HEK293 (cell line): ENCODE measurements around the gene CDC20.
A peak's percentile ranks its signal among the peaks of the same experiment; 100 is the strongest.

Source experiments
- CTCF ChIA-PET: fragments of 350-600 bp; formaldehyde crosslinking; extraction: SDS; loops from one replicate; lab custom pipeline; 2021; ENCODE audit warnings: antibody characterized with exemption; lab: Yijun Ruan, JAX
- POLR2A ChIA-PET: fragments of 300-600 bp; formaldehyde crosslinking; extraction: SDS; loops from one replicate; lab custom pipeline; 2020; ENCODE audit warnings: antibody characterized with exemption, inconsistent platforms; lab: Yijun Ruan, JAX
- H3K27ac ChIP-seq: fragments of 200-500 bp; sonication (Bioruptor generic); 2 replicates; pipeline ENCODE4 v1.5.1; 2014; ENCODE audit warnings: low read depth, low read length, control low read depth, inconsistent platforms; ENCODE audit errors: extremely low read depth
- H3K36me3 ChIP-seq, 2 experiments: fragments of 200-500 bp in 1 of 2; sonication (Bioruptor generic) in 1 of 2; 1 replicate in 1 of 2; 2 replicates in 1 of 2; pipeline ENCODE4 v1.5.1; 2014 to 2017; ENCODE audit warnings: inconsistent platforms in 2 of 2, low read length in 2 of 2; ENCODE audit not compliant: control insufficient read depth in 2 of 2, insufficient read depth in 1 of 2
- H3K4me1 ChIP-seq: fragments of 200-500 bp; sonication (Bioruptor generic); 2 replicates; pipeline ENCODE4 v1.5.1; 2014; ENCODE audit warnings: mild to moderate bottlenecking, low read length, inconsistent platforms; ENCODE audit not compliant: control insufficient read depth, insufficient read depth
- H3K4me3 ChIP-seq: 2 replicates; pipeline ENCODE4 v1.5.1; 2011; ENCODE audit warnings: low read depth, mild to moderate bottlenecking, control low read depth, low read length, moderate library complexity
- H3K9me3 ChIP-seq: fragments of 200-500 bp; sonication (Bioruptor generic); 2 replicates; pipeline ENCODE4 v1.5.1; 2014; ENCODE audit warnings: low read depth, low read length, inconsistent platforms; ENCODE audit not compliant: control insufficient read depth, insufficient read depth
- MYNN ChIP-seq: fragments of 450-650 bp; formaldehyde crosslinking; IDR thresholded peaks from 2 replicates; pipeline ENCODE4 v1.5.1; 2016; ENCODE audit warnings: missing biosample characterization, missing genetic modification characterization, borderline replicate concordance
- TRIM28 ChIP-seq: IDR thresholded peaks from 2 replicates; pipeline ENCODE4 v1.6.1; 2011; ENCODE audit warnings: low read length, control low read depth, borderline replicate concordance
- ZBTB1 ChIP-seq: fragments of 450-650 bp; formaldehyde crosslinking; IDR thresholded peaks from 2 replicates; pipeline ENCODE4 v1.5.1; 2016; ENCODE audit warnings: missing biosample characterization, missing genetic modification characterization
- ZBTB6 ChIP-seq: fragments of 450-650 bp; formaldehyde crosslinking; IDR thresholded peaks from 2 replicates; pipeline ENCODE4 v1.5.1; 2017; ENCODE audit warnings: missing biosample characterization, missing genetic modification characterization
- ZEB2 ChIP-seq: fragments of 450-650 bp; formaldehyde crosslinking; IDR thresholded peaks from 2 replicates; pipeline ENCODE4 v1.5.1; 2016; ENCODE audit warnings: missing biosample characterization, missing genetic modification characterization
- ZFP69B ChIP-seq: fragments of 450-650 bp; formaldehyde crosslinking; IDR thresholded peaks from 2 replicates; pipeline ENCODE4 v1.5.1; 2016; ENCODE audit warnings: missing biosample characterization, missing genetic modification characterization
- ZNF121 ChIP-seq: fragments of 450-650 bp; formaldehyde crosslinking; IDR thresholded peaks from 2 replicates; pipeline ENCODE4 v1.5.1; 2016; ENCODE audit warnings: missing biosample characterization, missing genetic modification characterization
- ZNF148 ChIP-seq: fragments of 450-650 bp; formaldehyde crosslinking; IDR thresholded peaks from 2 replicates; pipeline ENCODE4 v1.5.0; 2017; ENCODE audit warnings: missing biosample characterization, missing genetic modification characterization, borderline replicate concordance
- ZNF223 ChIP-seq: fragments of 450-650 bp; formaldehyde crosslinking; IDR thresholded peaks from 2 replicates; pipeline ENCODE4 v1.5.1; 2016; ENCODE audit warnings: missing biosample characterization, missing genetic modification characterization
- ZNF24 ChIP-seq: fragments of 450-650 bp; formaldehyde crosslinking; IDR thresholded peaks from 2 replicates; pipeline ENCODE4 v1.5.1; 2016; ENCODE audit warnings: missing biosample characterization, missing genetic modification characterization
- ZNF26 ChIP-seq: fragments of 450-650 bp; formaldehyde crosslinking; IDR thresholded peaks from 2 replicates; pipeline ENCODE4 v1.5.1; 2016; ENCODE audit warnings: missing biosample characterization, missing genetic modification characterization
- ZNF335 ChIP-seq: fragments of 450-650 bp; formaldehyde crosslinking; conservative IDR thresholded peaks from 2 replicates; pipeline ENCODE4 v1.5.1; 2016; ENCODE audit warnings: missing biosample characterization, missing genetic modification characterization
- ZNF354C ChIP-seq: fragments of 450-650 bp; formaldehyde crosslinking; IDR thresholded peaks from 2 replicates; pipeline ENCODE4 v1.5.1; 2016; ENCODE audit warnings: missing biosample characterization, missing genetic modification characterization, low read depth, borderline replicate concordance
- ZNF423 ChIP-seq: fragments of 450-650 bp; formaldehyde crosslinking; IDR thresholded peaks from 2 replicates; pipeline ENCODE4 v1.5.1; 2016; ENCODE audit warnings: missing biosample characterization, missing genetic modification characterization
- ZNF544 ChIP-seq: fragments of 450-650 bp; formaldehyde crosslinking; IDR thresholded peaks from 2 replicates; pipeline ENCODE4 v1.5.0; 2017; ENCODE audit warnings: missing biosample characterization, missing genetic modification characterization
- ZNF548 ChIP-seq: fragments of 450-650 bp; formaldehyde crosslinking; IDR thresholded peaks from 2 replicates; pipeline ENCODE4 v1.5.1; 2016; ENCODE audit warnings: missing biosample characterization, missing genetic modification characterization
- ZNF677 ChIP-seq: fragments of 450-650 bp; IDR thresholded peaks from 2 replicates; pipeline ENCODE4 v1.5.0; 2018; ENCODE audit warnings: missing biosample characterization, mild to moderate bottlenecking, missing genetic modification characterization, moderate library complexity
- ZNF777 ChIP-seq: fragments of 450-650 bp; formaldehyde crosslinking; IDR thresholded peaks from 2 replicates; pipeline ENCODE4 v1.5.1; 2017; ENCODE audit warnings: missing biosample characterization, missing genetic modification characterization, borderline replicate concordance
- ZNF785 ChIP-seq: fragments of 450-650 bp; formaldehyde crosslinking; IDR thresholded peaks from 2 replicates; pipeline ENCODE4 v1.5.1; 2016; ENCODE audit warnings: missing biosample characterization, missing genetic modification characterization
- ZSCAN23 ChIP-seq: fragments of 450-650 bp; formaldehyde crosslinking; IDR thresholded peaks from 2 replicates; pipeline ENCODE4 v1.5.1; 2016; ENCODE audit warnings: missing biosample characterization, missing genetic modification characterization
- TF ChIP-seq, protein P1 (sequence below): fragments of 450-650 bp; formaldehyde crosslinking; IDR thresholded peaks from 2 replicates; pipeline ENCODE4 v1.5.1; 2016; ENCODE audit warnings: missing biosample characterization, missing genetic modification characterization, borderline replicate concordance

Gene CDC20

GRCh38 chr1:43388613-43389012 lies 29.8 kb downstream of the CDC20 start:
- H3K36me3 ChIP-seq, result peaks cover 8 to 50% of the 10 kb centered on the region in 2 experiments; a peak in 2 of 3 replicates
- POLR2A ChIA-PET, result interaction anchor here (0.9 to 2.8 kb wide), 4 partner anchors 12 to 30 kb away, joined by 3 to 20 read pairs (median 10); partner anchors contain the start of genes CDC20 and ELOVL1
- CTCF ChIA-PET, result interaction anchor here (0.5 to 1.0 kb wide), 4 partner anchors 10 to 162 kb away, joined by 3 read pairs; no protein-coding TSS in a partner anchor
- H3K27ac ChIP-seq, result no peak overlapping the region
- no peaks in the 10 kb centered on the region for H3K9me3 ChIP-seq
- H3K4me3 ChIP-seq, result peak overlapping the region; percentile 61
- no peak for TF ChIP-seq ZNF223
- no peak for TF ChIP-seq ZFP69B (tag by site-specific recombination)
- no peak for TF ChIP-seq ZNF544 (tag by site-specific recombination)
- TF ChIP-seq ZBTB1 (tag by site-specific recombination), result no peak
- TF ChIP-seq ZNF785, result no peak
- TF ChIP-seq ZNF121 (tag by site-specific recombination), result no peak
- TF ChIP-seq ZNF423, result no peak
- H3K4me1 ChIP-seq, result no peaks in the 10 kb centered on the region

DNA sequence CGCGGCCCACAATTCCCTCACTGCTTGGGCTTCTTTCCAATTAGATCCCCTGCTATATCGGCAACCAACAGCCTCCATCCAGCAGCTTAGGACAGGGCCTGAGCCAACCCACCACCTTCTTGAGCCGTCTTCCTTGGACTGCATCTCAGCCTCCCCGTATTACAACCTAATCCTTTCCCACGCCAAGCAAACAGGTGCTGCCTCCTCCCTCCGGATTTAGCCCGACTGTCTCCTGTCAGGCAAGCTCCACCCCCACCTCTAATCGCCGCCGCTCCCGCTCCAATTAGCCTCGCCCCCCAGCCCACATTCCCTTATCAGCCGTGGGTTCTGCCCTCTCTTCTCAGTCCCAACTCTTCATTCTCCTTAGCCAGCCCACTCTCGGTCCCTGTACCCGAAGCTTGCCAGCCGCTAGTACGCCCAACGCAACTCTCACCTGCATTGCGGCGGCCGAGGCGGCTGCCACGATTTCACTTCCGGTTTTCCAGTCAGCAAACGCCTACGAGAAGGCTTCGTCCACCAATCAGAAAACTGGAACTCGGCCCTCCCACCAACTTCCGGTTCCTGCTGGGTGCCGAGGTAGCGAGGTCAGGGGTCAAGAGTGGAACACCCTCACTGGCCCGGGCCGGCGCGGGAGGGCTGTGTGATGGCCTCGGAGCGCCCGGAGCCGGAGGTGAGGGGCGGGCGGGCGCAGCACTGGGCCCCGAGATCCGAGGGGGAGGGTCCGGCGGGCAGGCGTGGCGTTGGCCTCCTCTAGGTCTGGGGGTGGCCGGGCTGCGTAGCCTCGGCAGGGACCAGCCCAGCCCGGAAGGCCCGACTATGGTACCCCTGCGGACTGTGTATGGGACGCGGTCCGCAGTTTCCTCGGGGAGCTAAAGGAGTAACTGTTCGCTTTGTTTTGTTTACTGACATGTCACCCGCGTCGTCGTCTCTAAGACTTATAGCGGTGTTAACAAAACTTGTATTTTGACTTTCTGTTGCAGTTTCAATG lies 30.8 kb downstream of the CDC20 start, which contains the start of the genes MED8 and SZT2:
MED8 (minus strand) TSS at position 475 of the 988 bp plus-strand sequence; CDS start at position 439, 36 bp downstream.
SZT2 (plus strand) TSS at position 574 of the 988 bp plus-strand sequence; CDS start at position 644, 70 bp downstream.
- H3K4me1 ChIP-seq, result no peaks in the 10 kb centered on the region
- CTCF ChIA-PET, result interaction anchor here (0.6 to 1.6 kb wide), 4 partner anchors 32 to 561 kb away, joined by 3 to 8 read pairs (median 4); no protein-coding TSS in a partner anchor
- TF ChIP-seq MYNN (tag by site-specific recombination) (no peak; the same call in 1 of the 2 replicates), ZNF24 (tag by site-specific recombination) (peak; percentile 47; the same call in 1 of the 2 replicates), ZNF548 (tag by site-specific recombination) (no peak), ZSCAN23 (tag by site-specific recombination) (no peak), ZNF354C (tag by site-specific recombination) (no peak), ZNF335 (tag by site-specific recombination) (peak; percentile 98), ZNF26 (tag by site-specific recombination) (no peak), ZEB2 (tag by site-specific recombination) (peak; percentile 80), ZNF777 (tag by site-specific recombination) (no peak), ZNF148 (tag by site-specific recombination) (no peak), ZNF785 (no peak), ZNF677 (tag by site-specific recombination) (no peak), ZBTB6 (tag by site-specific recombination) (no peak), ZNF121 (tag by site-specific recombination) (0 out of 2 replicates have a peak, but pooled peaks have one; percentile 14), TRIM28 (no peak)
- TF ChIP-seq, protein P1, sequence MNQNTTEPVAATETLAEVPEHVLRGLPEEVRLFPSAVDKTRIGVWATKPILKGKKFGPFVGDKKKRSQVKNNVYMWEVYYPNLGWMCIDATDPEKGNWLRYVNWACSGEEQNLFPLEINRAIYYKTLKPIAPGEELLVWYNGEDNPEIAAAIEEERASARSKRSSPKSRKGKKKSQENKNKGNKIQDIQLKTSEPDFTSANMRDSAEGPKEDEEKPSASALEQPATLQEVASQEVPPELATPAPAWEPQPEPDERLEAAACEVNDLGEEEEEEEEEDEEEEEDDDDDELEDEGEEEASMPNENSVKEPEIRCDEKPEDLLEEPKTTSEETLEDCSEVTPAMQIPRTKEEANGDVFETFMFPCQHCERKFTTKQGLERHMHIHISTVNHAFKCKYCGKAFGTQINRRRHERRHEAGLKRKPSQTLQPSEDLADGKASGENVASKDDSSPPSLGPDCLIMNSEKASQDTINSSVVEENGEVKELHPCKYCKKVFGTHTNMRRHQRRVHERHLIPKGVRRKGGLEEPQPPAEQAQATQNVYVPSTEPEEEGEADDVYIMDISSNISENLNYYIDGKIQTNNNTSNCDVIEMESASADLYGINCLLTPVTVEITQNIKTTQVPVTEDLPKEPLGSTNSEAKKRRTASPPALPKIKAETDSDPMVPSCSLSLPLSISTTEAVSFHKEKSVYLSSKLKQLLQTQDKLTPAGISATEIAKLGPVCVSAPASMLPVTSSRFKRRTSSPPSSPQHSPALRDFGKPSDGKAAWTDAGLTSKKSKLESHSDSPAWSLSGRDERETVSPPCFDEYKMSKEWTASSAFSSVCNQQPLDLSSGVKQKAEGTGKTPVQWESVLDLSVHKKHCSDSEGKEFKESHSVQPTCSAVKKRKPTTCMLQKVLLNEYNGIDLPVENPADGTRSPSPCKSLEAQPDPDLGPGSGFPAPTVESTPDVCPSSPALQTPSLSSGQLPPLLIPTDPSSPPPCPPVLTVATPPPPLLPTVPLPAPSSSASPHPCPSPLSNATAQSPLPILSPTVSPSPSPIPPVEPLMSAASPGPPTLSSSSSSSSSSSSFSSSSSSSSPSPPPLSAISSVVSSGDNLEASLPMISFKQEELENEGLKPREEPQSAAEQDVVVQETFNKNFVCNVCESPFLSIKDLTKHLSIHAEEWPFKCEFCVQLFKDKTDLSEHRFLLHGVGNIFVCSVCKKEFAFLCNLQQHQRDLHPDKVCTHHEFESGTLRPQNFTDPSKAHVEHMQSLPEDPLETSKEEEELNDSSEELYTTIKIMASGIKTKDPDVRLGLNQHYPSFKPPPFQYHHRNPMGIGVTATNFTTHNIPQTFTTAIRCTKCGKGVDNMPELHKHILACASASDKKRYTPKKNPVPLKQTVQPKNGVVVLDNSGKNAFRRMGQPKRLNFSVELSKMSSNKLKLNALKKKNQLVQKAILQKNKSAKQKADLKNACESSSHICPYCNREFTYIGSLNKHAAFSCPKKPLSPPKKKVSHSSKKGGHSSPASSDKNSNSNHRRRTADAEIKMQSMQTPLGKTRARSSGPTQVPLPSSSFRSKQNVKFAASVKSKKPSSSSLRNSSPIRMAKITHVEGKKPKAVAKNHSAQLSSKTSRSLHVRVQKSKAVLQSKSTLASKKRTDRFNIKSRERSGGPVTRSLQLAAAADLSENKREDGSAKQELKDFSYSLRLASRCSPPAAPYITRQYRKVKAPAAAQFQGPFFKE (tag by site-specific recombination), result no peak

More for the DNA sequence above, 30.8 kb downstream of the CDC20 start, which contains the start of the genes MED8 and SZT2:
- Histone ChIP-seq H3K36me3 (peaks cover 5 to 40% of the 10 kb centered on the region in 2 experiments; a peak in 2 of 3 replicates), H3K9me3 (no peaks in the 10 kb centered on the region), H3K4me3 (peak within 1 kb of the TSS; percentile 61), H3K27ac (peak within 1 kb of the TSS; percentile 67)
- POLR2A ChIA-PET, result interaction anchor here (0.6 to 2.8 kb wide), 9 partner anchors 13 to 304 kb away, joined by 3 to 20 read pairs (median 6); partner anchors contain the start of genes CDC20 and ELOVL1
